Choroid plexus epithelial cell (primary cell): ENCODE results near the gene HOXA9.

Experiments
- DNase-seq: peaks from one replicate; pipeline ENCODE4 v3.0.0-alpha.2; 2010; ENCODE audit warnings: low read depth
- H3K4me3 ChIP-seq: 2 replicates; pipeline ENCODE4 v1.5.1; 2011; ENCODE audit warnings: low read depth, mild to moderate bottlenecking, control low read depth, low read length, moderate library complexity
- TF ChIP-seq, protein P1 (sequence below): conservative IDR thresholded peaks from 2 replicates; pipeline ENCODE4 v1.5.1; 2011; ENCODE audit warnings: low read depth, mild to moderate bottlenecking, control low read depth, inconsistent platforms, low read length, moderate library complexity

Gene HOXA9

DNA sequence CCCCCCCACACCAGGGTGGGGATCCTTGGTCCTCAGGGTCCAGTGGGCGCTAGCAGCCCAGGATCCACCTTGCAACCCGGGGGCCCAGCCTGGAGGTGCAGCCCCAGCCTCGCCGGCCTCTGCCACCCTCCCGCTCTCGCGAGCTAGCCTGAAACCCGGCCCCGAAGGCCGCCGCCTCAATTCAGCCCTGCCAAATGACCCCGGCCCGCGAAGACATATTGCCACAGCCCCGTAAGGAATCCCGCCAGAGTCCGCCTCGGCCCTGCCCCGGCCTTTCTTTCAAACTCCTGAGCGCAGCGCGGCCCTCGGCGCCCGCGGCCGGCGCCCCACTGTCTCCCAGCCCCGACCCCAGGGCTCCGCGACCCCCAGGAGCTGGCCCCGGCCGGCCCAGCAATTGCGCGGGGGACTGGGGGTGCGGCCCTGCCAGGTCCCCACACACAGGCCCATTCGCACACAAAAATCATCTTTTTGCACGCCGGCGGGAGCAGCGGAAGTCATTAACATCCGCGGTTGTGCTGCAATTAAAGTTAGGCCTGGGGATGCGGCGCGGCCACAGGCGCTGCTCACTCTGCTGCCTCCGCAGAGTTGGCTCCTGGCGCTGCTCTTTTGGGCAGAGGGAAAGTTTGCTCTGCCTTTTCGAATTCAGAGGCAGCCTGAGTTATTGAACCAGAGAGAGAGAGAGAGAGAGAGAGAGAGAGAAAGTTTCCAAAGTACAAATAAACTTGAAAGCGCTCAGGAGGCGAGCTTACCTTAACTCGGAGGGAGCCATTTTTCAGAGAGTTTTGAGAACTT is 25.8 kb downstream of the HOXA9 start:
- H3K4me3 ChIP-seq: no peak overlapping the region
- no peak for DNase-seq
- TF ChIP-seq, protein P1, sequence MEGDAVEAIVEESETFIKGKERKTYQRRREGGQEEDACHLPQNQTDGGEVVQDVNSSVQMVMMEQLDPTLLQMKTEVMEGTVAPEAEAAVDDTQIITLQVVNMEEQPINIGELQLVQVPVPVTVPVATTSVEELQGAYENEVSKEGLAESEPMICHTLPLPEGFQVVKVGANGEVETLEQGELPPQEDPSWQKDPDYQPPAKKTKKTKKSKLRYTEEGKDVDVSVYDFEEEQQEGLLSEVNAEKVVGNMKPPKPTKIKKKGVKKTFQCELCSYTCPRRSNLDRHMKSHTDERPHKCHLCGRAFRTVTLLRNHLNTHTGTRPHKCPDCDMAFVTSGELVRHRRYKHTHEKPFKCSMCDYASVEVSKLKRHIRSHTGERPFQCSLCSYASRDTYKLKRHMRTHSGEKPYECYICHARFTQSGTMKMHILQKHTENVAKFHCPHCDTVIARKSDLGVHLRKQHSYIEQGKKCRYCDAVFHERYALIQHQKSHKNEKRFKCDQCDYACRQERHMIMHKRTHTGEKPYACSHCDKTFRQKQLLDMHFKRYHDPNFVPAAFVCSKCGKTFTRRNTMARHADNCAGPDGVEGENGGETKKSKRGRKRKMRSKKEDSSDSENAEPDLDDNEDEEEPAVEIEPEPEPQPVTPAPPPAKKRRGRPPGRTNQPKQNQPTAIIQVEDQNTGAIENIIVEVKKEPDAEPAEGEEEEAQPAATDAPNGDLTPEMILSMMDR: no peak

DNA sequence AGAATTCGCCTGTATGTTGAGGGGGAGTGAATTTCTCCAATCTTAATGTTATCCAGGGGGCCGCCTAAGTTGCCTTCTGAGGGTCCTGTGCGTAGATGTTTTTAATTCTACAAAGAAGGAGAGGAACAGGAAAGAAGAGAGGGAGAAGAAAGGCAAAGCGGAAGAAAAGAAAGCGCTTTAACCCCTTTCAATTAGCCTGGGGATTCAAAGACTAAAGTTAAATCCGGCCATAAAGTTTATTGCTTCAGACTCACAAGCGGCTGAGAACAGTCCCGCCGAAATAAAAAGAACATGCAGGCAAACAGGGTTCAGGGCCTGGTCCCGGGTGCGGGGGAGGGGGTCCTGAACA is 26.4 kb downstream of the HOXA9 start:
- TF ChIP-seq, protein P1: no peak
- H3K4me3 ChIP-seq: no peak overlapping the region
- no peak for DNase-seq

DNA sequence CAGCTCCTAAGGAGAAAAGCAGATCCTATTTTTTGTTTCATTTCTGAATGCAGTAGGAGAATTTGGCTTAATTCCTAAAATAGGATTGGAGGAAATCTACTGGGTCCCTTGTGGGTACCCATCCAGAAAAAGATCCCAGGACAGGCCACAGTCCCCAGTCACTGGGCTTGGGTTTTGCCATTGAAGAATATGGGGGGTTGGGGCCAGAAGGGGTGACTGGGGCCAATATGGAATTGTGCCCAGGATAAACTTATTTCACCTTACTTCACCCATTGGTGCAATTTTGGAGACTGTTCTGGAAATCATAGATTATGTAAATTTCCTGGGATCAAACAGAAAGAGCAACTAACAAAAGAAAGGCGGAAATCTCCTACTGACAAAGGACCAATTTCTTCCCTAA is 26.9 kb downstream of the HOXA9 start:
- TF ChIP-seq, protein P1: no peak

DNA sequence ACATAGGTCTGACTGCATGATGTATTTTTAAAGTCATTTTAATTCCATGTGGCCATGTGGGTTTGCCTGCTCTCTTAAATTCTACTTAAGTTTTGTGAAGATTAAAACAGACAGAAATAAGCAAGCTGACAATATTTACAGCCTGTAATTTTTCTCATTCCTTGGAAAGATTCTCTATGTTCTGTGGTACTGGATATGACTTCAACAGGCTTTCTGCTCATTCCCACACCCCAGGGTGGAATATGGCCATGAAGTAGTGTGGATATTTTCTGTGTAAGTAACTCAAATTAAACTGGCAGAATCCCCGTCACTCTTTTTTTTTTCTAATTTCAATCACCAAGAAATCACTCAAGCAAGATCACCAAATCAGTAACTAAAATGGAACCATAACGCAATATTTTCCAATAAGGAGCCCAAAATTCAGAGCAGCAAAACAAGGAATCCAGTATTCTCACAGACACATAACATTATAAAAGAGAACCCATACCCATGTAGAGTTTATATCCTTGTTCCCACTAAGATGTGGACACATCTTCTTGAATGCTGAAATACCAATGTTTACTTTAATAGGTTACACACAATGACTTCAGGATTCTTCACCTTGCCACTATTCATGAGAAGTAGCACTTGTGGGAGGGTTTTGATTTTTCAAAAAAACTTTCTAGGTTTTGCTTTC is 27.6 kb downstream of the HOXA9 start:
- DNase-seq: no peak
- TF ChIP-seq, protein P1: no peak
- no peak overlapping the region for H3K4me3 ChIP-seq

More for the DNA sequence above, 26.9 kb downstream of the HOXA9 start:
- DNase-seq: no peak
- H3K4me3 ChIP-seq: no peak overlapping the region

DNA sequence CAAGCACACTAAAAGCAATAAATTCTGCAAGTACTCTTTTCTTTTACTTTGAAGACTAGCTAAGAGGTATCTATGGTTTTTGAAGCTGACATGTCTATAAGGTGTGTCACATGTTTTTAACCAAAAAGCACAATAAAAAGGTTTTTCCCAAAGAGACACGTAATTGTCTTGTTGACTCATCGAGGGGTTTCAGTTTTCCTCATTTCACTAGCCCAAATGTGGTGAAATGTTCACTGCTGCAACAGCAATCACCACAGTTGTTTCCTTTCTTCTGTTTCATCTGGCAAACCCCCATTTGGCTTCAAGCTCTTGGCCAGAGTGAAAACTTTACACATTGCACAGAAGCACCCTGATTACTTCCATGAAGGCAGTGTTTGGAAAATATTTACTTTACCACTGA is 30.9 kb downstream of the HOXA9 start:
- no peak for DNase-seq
- H3K4me3 ChIP-seq: no peak overlapping the region
- TF ChIP-seq, protein P1: no peak

DNA sequence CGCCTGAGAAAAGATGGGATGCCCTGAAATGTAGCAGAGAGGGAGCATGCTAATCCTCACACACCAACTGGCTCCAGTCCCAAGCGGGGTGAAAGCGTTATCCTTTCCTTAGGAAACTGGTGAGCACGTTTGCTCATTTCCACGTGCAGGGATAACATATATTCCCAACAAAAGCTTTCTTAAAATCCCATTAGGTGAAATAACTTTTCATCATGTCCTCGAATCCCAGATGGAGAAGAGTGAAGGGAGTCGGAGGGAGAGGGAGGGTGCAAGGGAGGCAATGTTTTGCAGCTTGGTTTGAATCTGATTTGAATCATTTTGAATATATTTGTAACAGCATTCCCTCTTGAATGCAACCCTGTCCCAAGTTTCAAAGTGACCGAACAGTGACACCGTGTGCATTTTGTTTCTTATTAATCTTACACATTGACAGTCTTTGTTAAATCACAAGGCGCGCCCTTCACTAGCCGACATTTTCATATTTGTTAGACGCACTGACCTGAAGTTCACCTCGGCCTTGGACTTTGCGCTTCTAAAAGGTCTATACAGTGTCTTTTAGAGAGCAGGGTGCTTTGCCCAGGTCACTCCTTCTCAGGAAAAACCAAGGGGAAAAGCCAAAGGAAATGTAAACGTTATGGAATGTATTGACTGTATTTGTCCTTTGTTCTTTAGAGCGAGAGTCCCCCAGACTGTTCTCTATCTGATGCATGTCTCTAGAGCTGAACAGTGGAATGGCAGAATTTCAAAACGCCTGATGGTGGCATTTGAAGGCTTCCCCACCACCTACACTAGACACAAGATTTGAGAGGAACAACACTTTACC is 31.7 kb downstream of the HOXA9 start:
- TF ChIP-seq, protein P1: no peak
- H3K4me3 ChIP-seq: no peak overlapping the region
- no peak for DNase-seq
